MM.1S (cell line): ENCODE measurements around the gene CCDC90B.

Experiments
- DNase-seq: peaks from one replicate; pipeline ENCODE4 v3.0.0-alpha.2; 2015
- H2AFZ ChIP-seq: fragments of 300-600 bp; sonication (generic); 2 replicates; pipeline ENCODE4 v1.6.0; 2016; ENCODE audit warnings: antibody characterized with exemption, low read length
- H3F3A ChIP-seq: fragments of 300-600 bp; sonication (generic); 2 replicates; pipeline ENCODE4 v1.6.1; 2016; ENCODE audit warnings: mild to moderate bottlenecking, antibody characterized with exemption, low read length, moderate library complexity, mixed read lengths; ENCODE audit not compliant: insufficient read depth
- H3K27ac ChIP-seq: fragments of 300-600 bp; sonication (generic); 2 replicates; pipeline ENCODE4 v1.5.1; 2016; ENCODE audit warnings: mild to moderate bottlenecking, low read length
- H3K27me3 ChIP-seq: fragments of 300-600 bp; sonication (generic); replicated peaks from 2 replicates; pipeline ENCODE4 v1.6.0; 2016; ENCODE audit warnings: low read length; ENCODE audit not compliant: insufficient read depth
- H3K36me3 ChIP-seq: fragments of 300-600 bp; sonication (generic); replicated peaks from 2 replicates; pipeline ENCODE4 v1.6.1; 2016; ENCODE audit warnings: mild to moderate bottlenecking, low read length, mixed read lengths; ENCODE audit not compliant: insufficient read depth
- H3K4me1 ChIP-seq: fragments of 300-600 bp; sonication (generic); 2 replicates; pipeline ENCODE4 v1.6.1; 2016; ENCODE audit warnings: low read length, mixed read lengths
- H3K4me2 ChIP-seq: fragments of 300-600 bp; sonication (generic); 2 replicates; pipeline ENCODE4 v1.6.0; 2016; ENCODE audit warnings: low read depth, low read length
- H3K4me3 ChIP-seq: fragments of 300-600 bp; sonication (generic); 2 replicates; pipeline ENCODE4 v1.5.1; 2016; ENCODE audit warnings: low read length, mixed read lengths
- H3K79me2 ChIP-seq: fragments of 300-600 bp; sonication (generic); 2 replicates; pipeline ENCODE4 v1.6.1; 2016; ENCODE audit warnings: mixed run types, low read length, mixed read lengths
- H3K9ac ChIP-seq: fragments of 300-600 bp; sonication (generic); 2 replicates; pipeline ENCODE4 v1.6.1; 2016; ENCODE audit warnings: low read length, mixed read lengths
- H3K9me2 ChIP-seq: fragments of 300-600 bp; sonication (generic); replicated peaks from 2 replicates; pipeline ENCODE4 v1.6.1; 2016; ENCODE audit warnings: mild to moderate bottlenecking, low read length, mixed read lengths; ENCODE audit not compliant: insufficient read depth
- H3K9me3 ChIP-seq: fragments of 300-600 bp; sonication (generic); replicated peaks from 2 replicates; pipeline ENCODE4 v1.6.1; 2016; ENCODE audit warnings: mild to moderate bottlenecking, low read length, mixed read lengths; ENCODE audit not compliant: insufficient read depth
- H4K20me1 ChIP-seq: fragments of 300-600 bp; sonication (generic); 2 replicates; pipeline ENCODE4 v1.6.1; 2016; ENCODE audit warnings: mild to moderate bottlenecking, low read length, moderate library complexity, mixed read lengths; ENCODE audit not compliant: insufficient read depth
- EZH2 ChIP-seq: fragments of 300-600 bp; sonication (generic); optimal IDR thresholded peaks from 2 replicates; pipeline ENCODE3; 2017; ENCODE audit warnings: low read depth, mild to moderate bottlenecking, antibody characterized with exemption, low read length, mixed read lengths
- EZH2phosphoT487 ChIP-seq: fragments of 300-600 bp; sonication (generic); IDR thresholded peaks from 2 replicates; pipeline ENCODE4 v1.6.1; 2018; ENCODE audit warnings: antibody characterized with exemption, low read length
- TF ChIP-seq, protein P1 (sequence below): fragments of 300-600 bp; sonication (generic); IDR thresholded peaks from 2 replicates; pipeline ENCODE4 v1.5.1; 2016; ENCODE audit warnings: antibody characterized with exemption, low read length, mixed read lengths

CCDC90B gene

DNA sequence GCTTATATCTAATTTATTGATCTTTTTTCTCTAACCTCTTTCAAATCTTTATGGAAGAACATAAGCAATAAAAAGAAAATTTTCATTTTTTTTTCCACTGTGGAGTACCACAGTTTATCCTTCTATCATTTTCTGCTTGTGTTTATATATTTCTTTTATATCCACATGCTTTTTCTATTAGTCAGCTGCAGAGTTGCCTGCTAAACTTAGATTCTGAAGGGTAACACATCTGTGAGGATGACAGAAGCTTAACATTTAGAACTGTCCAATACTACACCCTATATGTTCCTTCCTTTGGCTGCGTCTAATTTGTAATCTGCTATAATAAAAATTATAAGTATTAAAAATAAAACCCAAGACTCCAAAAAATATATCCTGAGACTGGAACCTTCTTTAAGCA, 20.8 kb downstream of the CCDC90B start:
- Histone ChIP-seq H3K9me3 (no peaks in the 10 kb centered on the region), H4K20me1 (no peaks in the 10 kb centered on the region), H3K4me2 (no peak overlapping the region), H3K27me3 (no peaks in the 10 kb centered on the region), H3F3A (no peaks in the 10 kb centered on the region), H3K4me1 (no peaks in the 10 kb centered on the region), H3K79me2 (no peaks in the 10 kb centered on the region), H3K36me3 (no peaks in the 10 kb centered on the region; the same call in 1 of the 2 replicates), H3K27ac (no peak overlapping the region), H3K9ac (no peak overlapping the region), H3K4me3 (no peak overlapping the region), H2AFZ (no peak overlapping the region), H3K9me2 (no peaks in the 10 kb centered on the region)
- TF ChIP-seq, protein P1, sequence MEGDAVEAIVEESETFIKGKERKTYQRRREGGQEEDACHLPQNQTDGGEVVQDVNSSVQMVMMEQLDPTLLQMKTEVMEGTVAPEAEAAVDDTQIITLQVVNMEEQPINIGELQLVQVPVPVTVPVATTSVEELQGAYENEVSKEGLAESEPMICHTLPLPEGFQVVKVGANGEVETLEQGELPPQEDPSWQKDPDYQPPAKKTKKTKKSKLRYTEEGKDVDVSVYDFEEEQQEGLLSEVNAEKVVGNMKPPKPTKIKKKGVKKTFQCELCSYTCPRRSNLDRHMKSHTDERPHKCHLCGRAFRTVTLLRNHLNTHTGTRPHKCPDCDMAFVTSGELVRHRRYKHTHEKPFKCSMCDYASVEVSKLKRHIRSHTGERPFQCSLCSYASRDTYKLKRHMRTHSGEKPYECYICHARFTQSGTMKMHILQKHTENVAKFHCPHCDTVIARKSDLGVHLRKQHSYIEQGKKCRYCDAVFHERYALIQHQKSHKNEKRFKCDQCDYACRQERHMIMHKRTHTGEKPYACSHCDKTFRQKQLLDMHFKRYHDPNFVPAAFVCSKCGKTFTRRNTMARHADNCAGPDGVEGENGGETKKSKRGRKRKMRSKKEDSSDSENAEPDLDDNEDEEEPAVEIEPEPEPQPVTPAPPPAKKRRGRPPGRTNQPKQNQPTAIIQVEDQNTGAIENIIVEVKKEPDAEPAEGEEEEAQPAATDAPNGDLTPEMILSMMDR = no peak
- TF ChIP-seq EZH2 (no peak), EZH2phosphoT487 (no peak)
- no peak for DNase-seq

DNA sequence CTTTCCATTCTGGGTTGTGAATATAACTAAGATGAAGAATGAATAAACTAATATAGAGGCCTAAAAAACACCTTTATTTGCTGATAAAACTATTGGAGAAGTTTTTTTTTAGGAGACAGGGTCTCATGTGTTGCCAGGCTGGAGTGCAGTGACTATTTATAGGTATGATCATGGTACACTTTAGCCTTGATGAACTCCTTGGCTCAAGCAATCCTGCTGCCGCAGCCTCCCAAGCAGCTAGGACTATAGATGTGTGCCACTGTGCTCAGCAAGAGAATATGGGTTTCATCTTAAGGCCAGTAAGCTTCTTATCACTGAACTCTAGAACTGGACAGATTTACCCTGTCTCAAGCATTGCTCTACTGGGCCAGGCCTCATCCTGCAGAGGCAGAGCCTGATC, 26.6 kb downstream of the CCDC90B start:
- DNase-seq = no peak
- H3F3A ChIP-seq = no peaks in the 10 kb centered on the region
- no peaks in the 10 kb centered on the region for H3K27me3 ChIP-seq
- H3K4me2 ChIP-seq = no peak overlapping the region
- no peak overlapping the region for H2AFZ ChIP-seq
- no peak overlapping the region for H3K27ac ChIP-seq
- H3K4me3 ChIP-seq = no peak overlapping the region
- H3K9me3 ChIP-seq = no peaks in the 10 kb centered on the region
- no peaks in the 10 kb centered on the region for H3K36me3 ChIP-seq
- H3K4me1 ChIP-seq = no peaks in the 10 kb centered on the region
- no peaks in the 10 kb centered on the region for H4K20me1 ChIP-seq
- no peaks in the 10 kb centered on the region for H3K9me2 ChIP-seq
- no peak overlapping the region for H3K9ac ChIP-seq
- TF ChIP-seq EZH2 (no peak), EZH2phosphoT487 (no peak)
- TF ChIP-seq, protein P1 = no peak
- no peaks in the 10 kb centered on the region for H3K79me2 ChIP-seq

DNA sequence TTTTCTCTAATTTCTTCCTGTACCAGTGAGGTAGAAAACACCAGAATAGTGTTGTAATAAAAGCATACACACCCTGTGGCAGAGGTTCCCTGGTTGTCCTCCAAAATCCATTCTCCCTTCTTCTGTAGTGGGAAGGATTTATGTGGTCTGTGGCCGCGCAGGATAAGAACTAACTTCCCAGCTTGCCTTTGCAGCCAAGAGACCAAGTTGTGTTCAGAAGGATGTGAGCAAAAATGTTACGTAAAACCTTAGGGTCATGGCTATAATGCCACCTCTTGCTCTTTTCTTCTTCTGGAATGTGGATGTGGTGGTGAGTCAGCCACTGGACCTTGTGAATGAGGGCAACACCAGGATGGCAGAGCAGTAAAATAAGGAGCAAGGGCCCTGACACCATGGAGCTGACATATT, 28.4 kb downstream of the CCDC90B start:
- H4K20me1 ChIP-seq = no peaks in the 10 kb centered on the region
- no peak overlapping the region for H3K9ac ChIP-seq
- no peaks in the 10 kb centered on the region for H3K9me2 ChIP-seq
- TF ChIP-seq EZH2phosphoT487 (no peak), EZH2 (no peak)
- TF ChIP-seq, protein P1 = no peak
- H3K36me3 ChIP-seq = no peaks in the 10 kb centered on the region
- no peak overlapping the region for H2AFZ ChIP-seq
- no peaks in the 10 kb centered on the region for H3F3A ChIP-seq
- H3K79me2 ChIP-seq = no peaks in the 10 kb centered on the region
- H3K4me2 ChIP-seq = no peak overlapping the region
- no peak overlapping the region for H3K27ac ChIP-seq
- no peak for DNase-seq
- no peak overlapping the region for H3K4me3 ChIP-seq
- no peaks in the 10 kb centered on the region for H3K4me1 ChIP-seq
- H3K27me3 ChIP-seq = no peaks in the 10 kb centered on the region
- H3K9me3 ChIP-seq = no peaks in the 10 kb centered on the region
